Measurements from ENCODE around the gene ASCC2. TPM values are rescaled to one million over a fixed set of nuclear protein-coding genes. Genes with fewer than 3 reads are reported as not detected.
"Not testable (repeated sequence)": the region's sequence is repeated elsewhere in the genome, so short reads cannot be mapped to it uniquely, and the experiment has no call there.

Gene ASCC2
- total RNA-seq, 1 experiment from 2014 or later, result 43.3 TPM

DNA sequence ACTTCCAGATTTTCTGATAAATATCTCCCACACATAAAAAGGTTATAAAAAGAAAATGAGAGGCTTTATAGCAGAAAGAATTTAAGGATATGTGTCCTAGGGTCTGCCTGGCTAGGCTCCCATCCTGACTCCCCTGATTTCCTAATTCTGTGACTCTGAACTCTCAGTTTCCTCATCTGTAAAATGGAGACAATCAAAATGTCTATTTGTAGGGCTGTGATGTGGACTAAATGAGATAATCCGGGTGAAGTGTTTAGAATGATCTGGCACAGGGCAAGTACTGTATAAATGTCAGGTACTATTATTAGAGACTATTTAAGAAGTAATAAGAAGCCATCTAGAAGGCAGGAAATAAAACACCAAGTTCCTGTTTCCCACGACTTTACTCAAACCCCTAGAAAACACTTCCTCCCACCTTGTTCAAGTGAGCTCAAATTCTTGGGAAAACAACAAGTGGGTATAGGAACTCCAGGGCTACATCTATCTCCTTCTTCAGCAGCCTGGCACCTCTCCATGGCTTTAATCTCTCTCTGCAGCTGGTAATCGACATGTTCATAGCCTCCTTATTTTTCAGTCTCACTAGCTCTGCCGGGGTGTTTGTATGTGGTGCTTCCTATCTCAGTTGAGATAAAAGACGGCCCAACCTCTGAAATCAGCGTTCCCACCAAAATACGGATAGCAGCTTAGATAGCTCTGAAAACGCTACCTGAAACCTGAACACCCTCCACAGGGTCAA, 6.7 kb downstream of the ASCC2 start:
- no peaks in the 10 kb centered on the region for H3K4me1 ChIP-seq (replicated peaks; ENCODE audit: insufficient read depth)
- H3K9me3 ChIP-seq (ENCODE audit: insufficient read depth, low read depth), result no peaks in the 10 kb centered on the region
- no peaks in the 10 kb centered on the region for H3F3A ChIP-seq (ENCODE audit: insufficient read depth, low read depth)
- TF ChIP-seq, protein P1, sequence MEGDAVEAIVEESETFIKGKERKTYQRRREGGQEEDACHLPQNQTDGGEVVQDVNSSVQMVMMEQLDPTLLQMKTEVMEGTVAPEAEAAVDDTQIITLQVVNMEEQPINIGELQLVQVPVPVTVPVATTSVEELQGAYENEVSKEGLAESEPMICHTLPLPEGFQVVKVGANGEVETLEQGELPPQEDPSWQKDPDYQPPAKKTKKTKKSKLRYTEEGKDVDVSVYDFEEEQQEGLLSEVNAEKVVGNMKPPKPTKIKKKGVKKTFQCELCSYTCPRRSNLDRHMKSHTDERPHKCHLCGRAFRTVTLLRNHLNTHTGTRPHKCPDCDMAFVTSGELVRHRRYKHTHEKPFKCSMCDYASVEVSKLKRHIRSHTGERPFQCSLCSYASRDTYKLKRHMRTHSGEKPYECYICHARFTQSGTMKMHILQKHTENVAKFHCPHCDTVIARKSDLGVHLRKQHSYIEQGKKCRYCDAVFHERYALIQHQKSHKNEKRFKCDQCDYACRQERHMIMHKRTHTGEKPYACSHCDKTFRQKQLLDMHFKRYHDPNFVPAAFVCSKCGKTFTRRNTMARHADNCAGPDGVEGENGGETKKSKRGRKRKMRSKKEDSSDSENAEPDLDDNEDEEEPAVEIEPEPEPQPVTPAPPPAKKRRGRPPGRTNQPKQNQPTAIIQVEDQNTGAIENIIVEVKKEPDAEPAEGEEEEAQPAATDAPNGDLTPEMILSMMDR (conservative IDR thresholded peaks at IDR 0.05), result no peak
- no peak for TF ChIP-seq EZH2 (IDR thresholded peaks at IDR 0.05; ENCODE audit: low read depth)
- no peak for DNase-seq
- intact Hi-C loops (cut with micrococcal nuclease; ENCODE audit: unreplicated experiment), result loop anchor here (10.0 kb wide), 1 partner anchor 53 kb away; the partner anchor contains the start of gene MTMR3
- H3K27me3 ChIP-seq (ENCODE audit: insufficient read depth, low read depth), result no peaks in the 10 kb centered on the region
- BruUV-seq (replicated peaks), result no TSS peak
- peaks cover 12% of the 10 kb centered on the region; the same call in 1 of the 2 replicates for H3K79me2 ChIP-seq (ENCODE audit: low read depth)
- no peak overlapping the region for H3K27ac ChIP-seq
- H4K20me1 ChIP-seq (ENCODE audit: insufficient read depth), result no peaks in the 10 kb centered on the region
- no peak overlapping the region for H3K4me3 ChIP-seq
- peaks cover 6% of the 10 kb centered on the region; the same call in 1 of the 2 replicates for H3K36me3 ChIP-seq (ENCODE audit: low read depth)
- no peak overlapping the region for H2AFZ ChIP-seq
- no peak overlapping the region for H3K4me2 ChIP-seq
- no peaks in the 10 kb centered on the region for H3K9me2 ChIP-seq (ENCODE audit: insufficient read depth)
- CTCF ChIA-PET, result no interaction called here
- POLR2A ChIA-PET (ENCODE audit: unreplicated experiment), result no interaction called here

DNA sequence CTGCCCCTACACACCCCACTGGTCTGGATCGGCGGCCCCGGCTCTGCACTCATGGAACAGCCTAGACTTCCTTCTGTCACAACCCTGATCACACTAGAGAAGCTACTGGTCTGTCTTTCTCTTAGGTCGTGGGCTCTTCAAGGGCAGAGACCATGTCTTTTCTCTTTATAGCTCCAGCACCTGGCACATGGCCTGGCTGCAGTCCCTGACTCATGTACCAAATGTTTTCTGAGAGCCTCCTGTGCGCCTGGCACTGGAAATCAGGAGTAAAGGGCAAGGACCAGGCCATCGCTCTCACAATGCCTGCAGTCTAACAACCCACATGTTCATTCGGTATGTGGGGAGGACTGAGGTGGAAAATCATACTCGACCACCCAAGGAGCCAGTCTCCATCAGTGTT, 7.5 kb downstream of the ASCC2 start:
- H3K4me1 ChIP-seq (replicated peaks; ENCODE audit: insufficient read depth), result no peaks in the 10 kb centered on the region
- H3K36me3 ChIP-seq (ENCODE audit: low read depth), result peaks cover 6% of the 10 kb centered on the region; the same call in 1 of the 2 replicates
- DNase-seq, result no peak
- H3K27ac ChIP-seq, result no peak overlapping the region
- no peaks in the 10 kb centered on the region for H3K27me3 ChIP-seq (ENCODE audit: insufficient read depth, low read depth)
- CTCF ChIA-PET, result no interaction called here
- H3K9me3 ChIP-seq (ENCODE audit: insufficient read depth, low read depth), result no peaks in the 10 kb centered on the region
- no peak for TF ChIP-seq EZH2 (IDR thresholded peaks at IDR 0.05; ENCODE audit: low read depth)
- TF ChIP-seq, protein P1 (conservative IDR thresholded peaks at IDR 0.05), result no peak
- intact Hi-C loops (cut with micrococcal nuclease; ENCODE audit: unreplicated experiment), result loop anchor here (10.0 kb wide), 1 partner anchor 54 kb away; the partner anchor contains the start of gene MTMR3
- H4K20me1 ChIP-seq (ENCODE audit: insufficient read depth), result no peaks in the 10 kb centered on the region
- POLR2A ChIA-PET (ENCODE audit: unreplicated experiment), result no interaction called here
- no peak overlapping the region for H3K4me2 ChIP-seq
- H3K9me2 ChIP-seq (ENCODE audit: insufficient read depth), result no peaks in the 10 kb centered on the region
- no TSS peak for BruUV-seq (replicated peaks)
- no peaks in the 10 kb centered on the region for H3F3A ChIP-seq (ENCODE audit: insufficient read depth, low read depth)
- H2AFZ ChIP-seq, result no peak overlapping the region
- H3K4me3 ChIP-seq, result no peak overlapping the region
- H3K79me2 ChIP-seq (ENCODE audit: low read depth), result peaks cover 4% of the 10 kb centered on the region; the same call in 1 of the 2 replicates

DNA sequence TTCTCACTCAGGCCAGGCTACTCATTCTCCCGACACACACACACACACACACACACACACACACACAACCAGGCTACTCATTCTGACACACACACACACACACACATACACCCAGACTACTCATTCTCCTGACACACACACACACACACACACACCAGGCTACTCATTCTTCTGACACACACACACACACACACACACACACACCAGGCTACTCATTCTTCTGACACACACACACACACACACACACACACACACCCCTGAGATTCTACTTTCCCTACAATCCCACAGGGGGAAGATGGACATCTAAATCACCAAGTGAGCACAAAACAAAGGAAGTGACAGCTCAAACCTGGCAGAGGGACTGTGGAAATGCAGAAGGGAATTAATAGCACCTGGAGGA, 10.3 kb downstream of the ASCC2 start:
- H3K9me2 ChIP-seq (ENCODE audit: insufficient read depth); CTCF ChIA-PET; POLR2A ChIA-PET (ENCODE audit: unreplicated experiment); intact Hi-C loops (cut with micrococcal nuclease; ENCODE audit: unreplicated experiment); H3F3A ChIP-seq (ENCODE audit: insufficient read depth, low read depth); BruUV-seq (replicated peaks); H3K4me1 ChIP-seq (replicated peaks; ENCODE audit: insufficient read depth); DNase-seq; H3K4me2 ChIP-seq; H4K20me1 ChIP-seq (ENCODE audit: insufficient read depth); H3K27ac ChIP-seq; H3K9me3 ChIP-seq (ENCODE audit: insufficient read depth, low read depth); H3K79me2 ChIP-seq (ENCODE audit: low read depth); H2AFZ ChIP-seq; H3K4me3 ChIP-seq; H3K27me3 ChIP-seq (ENCODE audit: insufficient read depth, low read depth): not testable (repeated sequence)
- H3K36me3 ChIP-seq (ENCODE audit: low read depth), result peaks cover 13% of the 10 kb centered on the region; the same call in 1 of the 2 replicates

Measured in PC-9 (cell line).